BE2C (cell line): ENCODE measurements around the gene SPPL2A.

Experiments used
- DNase-seq: peaks from one replicate; pipeline ENCODE4 v3.0.0-alpha.2; 2020
- H3K27me3 ChIP-seq: fragments of 250-450 bp; sonication (Bioruptor Pico); 2 replicates; pipeline ENCODE4 v1.5.1; 2020; ENCODE audit warnings: mild to moderate bottlenecking
- H3K36me3 ChIP-seq: fragments of 250-450 bp; sonication (Bioruptor Pico); 2 replicates; pipeline ENCODE4 v1.5.1; 2020; ENCODE audit warnings: mild to moderate bottlenecking
- H3K4me1 ChIP-seq: fragments of 250-450 bp; sonication (Bioruptor Pico); 2 replicates; pipeline ENCODE4 v1.5.1; 2020
- H3K4me3 ChIP-seq: 2 replicates; pipeline ENCODE4 v1.5.1; 2011; ENCODE audit warnings: low read depth, low read length
- H3K9me3 ChIP-seq: fragments of 250-450 bp; sonication (Bioruptor Pico); 2 replicates; pipeline ENCODE4 v1.5.1; 2020
- TF ChIP-seq, protein P1 (sequence below): IDR thresholded peaks from 2 replicates; pipeline ENCODE4 v1.5.1; 2012; ENCODE audit warnings: mild to moderate bottlenecking, low read depth, low read length

The SPPL2A gene

DNA sequence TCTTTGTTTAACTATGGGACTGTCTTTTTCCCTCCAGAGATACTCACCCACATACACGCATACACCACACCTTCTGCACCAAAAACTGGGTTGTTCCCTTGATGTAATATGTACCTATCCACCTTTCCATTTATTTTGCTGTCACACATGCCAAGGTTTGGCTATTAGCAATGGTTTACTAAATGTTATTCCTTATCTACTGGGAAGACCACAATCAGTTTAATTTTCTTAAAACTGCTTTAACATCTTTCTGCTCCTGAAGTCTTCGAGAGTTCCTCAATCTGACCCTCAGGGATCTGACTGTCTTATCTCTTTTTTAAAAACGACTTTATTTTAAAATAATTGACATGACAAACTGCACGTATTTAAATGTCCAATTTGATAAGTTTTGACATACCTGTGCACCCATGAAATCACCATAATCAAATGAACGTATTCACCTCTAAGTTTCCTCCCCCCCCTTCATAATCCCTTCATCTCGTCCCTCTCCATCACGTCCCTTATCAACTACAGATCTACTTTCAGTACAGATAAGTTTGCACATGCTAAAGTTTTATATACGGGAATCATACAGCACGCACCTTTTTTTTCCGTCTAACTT is 78.1 kb downstream of the SPPL2A start:
- no peaks in the 10 kb centered on the region for H3K27me3 ChIP-seq
- peak overlapping the region; percentile 97 for H3K4me3 ChIP-seq
- no peak for DNase-seq
- H3K9me3 ChIP-seq: no peaks in the 10 kb centered on the region
- TF ChIP-seq, protein P1, sequence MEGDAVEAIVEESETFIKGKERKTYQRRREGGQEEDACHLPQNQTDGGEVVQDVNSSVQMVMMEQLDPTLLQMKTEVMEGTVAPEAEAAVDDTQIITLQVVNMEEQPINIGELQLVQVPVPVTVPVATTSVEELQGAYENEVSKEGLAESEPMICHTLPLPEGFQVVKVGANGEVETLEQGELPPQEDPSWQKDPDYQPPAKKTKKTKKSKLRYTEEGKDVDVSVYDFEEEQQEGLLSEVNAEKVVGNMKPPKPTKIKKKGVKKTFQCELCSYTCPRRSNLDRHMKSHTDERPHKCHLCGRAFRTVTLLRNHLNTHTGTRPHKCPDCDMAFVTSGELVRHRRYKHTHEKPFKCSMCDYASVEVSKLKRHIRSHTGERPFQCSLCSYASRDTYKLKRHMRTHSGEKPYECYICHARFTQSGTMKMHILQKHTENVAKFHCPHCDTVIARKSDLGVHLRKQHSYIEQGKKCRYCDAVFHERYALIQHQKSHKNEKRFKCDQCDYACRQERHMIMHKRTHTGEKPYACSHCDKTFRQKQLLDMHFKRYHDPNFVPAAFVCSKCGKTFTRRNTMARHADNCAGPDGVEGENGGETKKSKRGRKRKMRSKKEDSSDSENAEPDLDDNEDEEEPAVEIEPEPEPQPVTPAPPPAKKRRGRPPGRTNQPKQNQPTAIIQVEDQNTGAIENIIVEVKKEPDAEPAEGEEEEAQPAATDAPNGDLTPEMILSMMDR: no peak
- H3K36me3 ChIP-seq: peaks cover 15% of the 10 kb centered on the region
- no peaks in the 10 kb centered on the region for H3K4me1 ChIP-seq

DNA sequence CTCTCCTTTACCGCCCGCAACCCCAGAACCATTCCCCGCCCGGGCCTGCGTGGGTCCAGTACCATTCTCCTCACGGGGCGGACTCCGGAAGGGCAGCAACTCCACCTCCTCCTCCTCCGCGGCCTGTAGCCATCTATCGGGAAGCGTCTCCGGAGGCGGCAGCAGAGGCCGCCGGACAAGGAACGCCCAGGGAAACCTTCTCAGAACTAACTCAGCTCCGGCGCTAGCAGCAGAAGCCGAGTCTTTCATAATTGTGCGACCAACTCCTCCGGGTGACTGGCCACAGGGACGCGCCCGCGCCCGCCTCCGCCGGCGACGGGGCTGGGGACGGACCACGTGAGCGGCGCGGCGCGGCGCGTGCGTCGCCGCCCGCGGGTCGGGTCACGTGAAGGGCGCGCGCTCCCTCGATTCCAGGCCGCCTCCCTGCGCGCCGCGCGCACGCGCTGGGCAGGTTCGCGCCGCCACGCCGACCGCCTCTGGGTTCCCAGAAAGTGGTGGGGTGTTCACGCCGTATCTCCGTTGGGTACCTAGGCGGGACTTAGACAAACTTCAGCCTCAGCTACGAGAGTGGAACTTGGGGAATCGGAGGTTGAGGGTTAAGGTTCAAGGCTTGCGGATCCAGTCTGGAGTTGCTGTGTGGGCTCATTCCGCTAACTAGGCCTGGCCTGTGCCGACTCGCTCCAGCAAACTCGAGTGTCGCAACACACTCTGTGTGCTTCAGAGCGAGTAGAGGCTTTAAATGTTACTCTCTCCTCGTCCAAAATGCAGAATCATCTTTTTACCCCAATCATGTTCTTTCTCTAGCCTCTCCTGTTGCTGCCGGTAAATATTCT is 78.8 kb downstream of the SPPL2A start, which contains the start of gene TRPM7:
TSS of gene TRPM7 (minus strand) at position 329 of the 833 bp plus-strand sequence. CDS start at position 65, 264 bp downstream.
- TF ChIP-seq, protein P1: 0 out of 2 replicates have a peak, but pooled peaks have one; percentile 2
- DNase-seq: peak; percentile 91
- Histone ChIP-seq H3K4me1 (no peaks in the 10 kb centered on the region), H3K27me3 (no peaks in the 10 kb centered on the region), H3K9me3 (no peaks in the 10 kb centered on the region), H3K36me3 (peaks cover 17% of the 10 kb centered on the region), H3K4me3 (peak within 1 kb of the TSS; percentile 97)

DNA sequence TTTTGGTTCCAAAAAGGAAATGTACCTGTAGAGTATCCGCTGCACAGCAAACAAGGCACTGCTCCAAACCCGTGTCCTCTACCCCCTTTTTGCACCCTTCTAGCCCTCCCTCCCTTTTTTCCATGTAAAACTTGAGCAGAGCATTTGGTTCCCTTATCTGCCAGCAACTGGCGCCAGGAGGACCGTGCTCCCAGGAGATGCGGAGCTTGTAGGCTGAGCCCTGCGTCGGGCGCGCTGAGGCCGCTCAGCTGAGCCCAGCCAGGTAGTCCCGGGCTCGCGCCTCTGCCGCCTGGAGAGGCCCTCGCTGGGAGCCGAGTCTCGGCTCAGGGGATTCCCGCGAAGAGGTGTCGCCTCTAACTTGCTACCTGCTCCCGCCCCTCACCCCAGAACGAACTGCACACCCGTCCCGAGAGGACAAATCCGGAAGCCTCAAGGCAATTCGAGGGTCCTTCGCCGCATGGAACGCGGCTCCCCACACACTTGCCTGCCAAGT is 79.5 kb downstream of the SPPL2A start:
- Histone ChIP-seq H3K36me3 (peaks cover 20% of the 10 kb centered on the region), H3K4me3 (peak overlapping the region; percentile 97)
- peak; percentile 79 for DNase-seq

DNA sequence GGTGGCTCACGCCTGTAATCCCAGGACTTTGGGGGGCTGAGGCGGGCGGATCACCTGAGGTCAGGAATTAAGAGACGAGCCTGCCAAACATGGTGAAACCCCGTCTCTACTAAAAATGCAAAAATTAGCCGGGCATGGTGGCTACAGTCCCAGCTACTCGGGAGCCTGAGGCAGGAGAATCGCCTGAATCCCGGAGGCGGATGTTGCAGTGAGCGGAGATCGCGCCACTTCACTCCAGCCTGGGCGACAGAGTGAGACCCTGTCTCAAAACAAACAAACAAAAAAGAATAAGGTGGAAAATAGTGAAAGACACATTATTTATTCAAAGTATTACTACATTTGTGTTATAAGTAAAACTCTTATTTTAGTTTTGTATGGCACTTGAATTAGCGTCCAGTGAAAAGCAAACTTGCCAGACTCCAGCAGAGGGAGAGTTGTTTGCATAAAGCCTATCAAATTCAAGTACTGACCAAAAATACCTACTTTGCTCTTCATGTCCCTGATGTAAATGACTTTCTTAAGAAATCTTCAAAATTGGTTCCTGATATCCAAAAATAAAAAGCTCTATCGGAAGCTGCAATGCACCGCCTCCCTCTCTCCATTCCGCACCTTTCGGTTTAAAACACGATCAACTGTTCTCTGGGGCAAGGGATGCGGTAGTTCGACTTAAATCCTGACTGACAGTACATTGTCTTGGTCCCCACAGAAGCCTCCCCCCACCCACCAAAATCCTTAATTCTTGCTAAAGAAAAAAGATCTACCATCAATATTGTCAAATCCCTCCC is 80.1 kb downstream of the SPPL2A start:
- Histone ChIP-seq H3K4me1 (no peaks in the 10 kb centered on the region), H3K9me3 (no peaks in the 10 kb centered on the region), H3K36me3 (peaks cover 24% of the 10 kb centered on the region), H3K27me3 (no peaks in the 10 kb centered on the region), H3K4me3 (peak overlapping the region; percentile 97)
- peak; percentile 14 for DNase-seq
- TF ChIP-seq, protein P1: no peak

More for the DNA sequence above, 79.5 kb downstream of the SPPL2A start:
- TF ChIP-seq, protein P1: no peak
- no peaks in the 10 kb centered on the region for H3K9me3 ChIP-seq
- no peaks in the 10 kb centered on the region for H3K4me1 ChIP-seq
- H3K27me3 ChIP-seq: no peaks in the 10 kb centered on the region

DNA sequence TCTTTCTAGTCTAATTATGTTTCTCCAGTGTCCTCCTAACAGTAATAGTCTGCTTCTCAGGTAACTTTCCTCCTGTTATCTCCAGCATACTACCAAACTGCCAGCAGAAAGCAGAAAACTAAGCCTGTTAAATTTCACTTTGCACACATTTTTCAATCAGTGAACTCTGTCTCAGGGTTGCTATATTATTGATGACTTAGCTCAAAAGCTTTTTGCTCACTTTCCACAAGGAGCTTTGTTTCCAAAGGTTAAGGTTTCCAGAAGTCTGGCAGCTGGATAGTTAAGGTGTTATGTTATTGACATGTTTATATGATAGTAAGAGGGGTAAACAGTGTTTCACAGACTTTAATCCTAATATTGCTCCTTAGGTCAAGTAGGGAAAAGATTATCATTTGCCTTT is 84.0 kb downstream of the SPPL2A start:
- H3K27me3 ChIP-seq: no peaks in the 10 kb centered on the region
- TF ChIP-seq, protein P1: no peak
- H3K4me1 ChIP-seq: no peaks in the 10 kb centered on the region
- peaks cover 24% of the 10 kb centered on the region for H3K36me3 ChIP-seq
- no peaks in the 10 kb centered on the region for H3K9me3 ChIP-seq
- no peak overlapping the region for H3K4me3 ChIP-seq
- no peak for DNase-seq
